A549 (cell line): Measurements from ENCODE around the gene MAGEB16. TPM values are rescaled to one million over a fixed set of nuclear protein-coding genes. Genes with fewer than 3 reads are reported as not detected.

Source experiments
- ATAC-seq, 2 experiments: fragments of 200-7000 bp in 1 of 2; fragments of >200 bp in 1 of 2; cut with Nextera tagmentation in 1 of 2; cut with Tn5 transposase in 1 of 2; 3 replicates each; pipeline versions ENCODE4 v1.8.0 to v1.9.1; 2018 to 2020; ENCODE audit warnings: mild to moderate bottlenecking in 1 of 2, moderate library complexity in 1 of 2
- CTCF ChIA-PET: fragments of 300-600 bp; sonication (Branson Sonifier 250); formaldehyde crosslinking; extraction: SDS; loops from one replicate; lab custom pipeline; 2021; ENCODE audit warnings: antibody characterized with exemption, inconsistent platforms; lab: Yijun Ruan, JAX
- POLR2A ChIA-PET: fragments of 350-600 bp; formaldehyde crosslinking; extraction: SDS; loops from one replicate; lab custom pipeline; 2021; ENCODE audit warnings: antibody characterized with exemption, inconsistent platforms; lab: Yijun Ruan, JAX
- DNase-seq, 2 experiments: peaks; one replicate each; pipeline versions ENCODE4 v3.0.0 to v3.0.0-alpha.2; 2011 to 2016; ENCODE audit warnings: low read depth in 1 of 2, low spot score in 1 of 2
- FAIRE-seq: peaks from 2 replicates; lab custom pipeline; 2011; peaks lifted over from hg19 to GRCh38; lab: Jason Lieb, UNC
- H3K27ac ChIP-seq, 2 experiments: fragments of >200 bp; sonication (Bioruptor Twin); formaldehyde crosslinking; 3 replicates each; pipeline ENCODE4 v1.5.1; 2016 to 2017
- H3K4me1 ChIP-seq: fragments of >200 bp; sonication (Bioruptor Twin); formaldehyde crosslinking; 3 replicates; pipeline ENCODE4 v1.6.1; 2016
- H3K4me2 ChIP-seq: fragments of >200 bp; sonication (Bioruptor Twin); formaldehyde crosslinking; 3 replicates; pipeline ENCODE4 v1.6.1; 2016
- H3K4me3 ChIP-seq: fragments of >200 bp; sonication (Bioruptor Twin); formaldehyde crosslinking; 3 replicates; pipeline ENCODE4 v1.5.1; 2016
- H3K9me3 ChIP-seq: fragments of >200 bp; sonication (Bioruptor Twin); formaldehyde crosslinking; 3 replicates; pipeline ENCODE4 v1.6.1; 2016
- ATOH8 ChIP-seq: fragments of 250-450 bp; sonication (Bioruptor Pico); IDR thresholded peaks from 2 replicates; pipeline ENCODE4 v1.5.0; 2020; ENCODE audit warnings: low read depth, mild to moderate bottlenecking, moderate library complexity
- EHMT2 ChIP-seq: fragments of 200-600 bp; sonication (generic); IDR thresholded peaks from 2 replicates; pipeline ENCODE4 v1.6.1; 2016; ENCODE audit warnings: antibody characterized with exemption, low read depth, mild to moderate bottlenecking, moderate library complexity
- ELK1 ChIP-seq: fragments of 150-350 bp; IDR thresholded peaks from 2 replicates; pipeline ENCODE4 v1.6.1; 2014; ENCODE audit warnings: low read depth, mild to moderate bottlenecking, low read length
- ESRRA ChIP-seq: fragments of 150-350 bp; IDR thresholded peaks from 2 replicates; pipeline ENCODE4 v1.6.1; 2014; ENCODE audit warnings: mild to moderate bottlenecking, low read length, borderline replicate concordance
- FOSL2 ChIP-seq, 2 experiments: fragments of 450-650 bp in 1 of 2; fragments of >200 bp in 1 of 2; sonication (Bioruptor Twin) in 1 of 2; formaldehyde crosslinking; IDR thresholded peaks; 2 replicates each; pipeline versions ENCODE4 v1.5.0 to v1.6.1; 2016 to 2020; ENCODE audit warnings: mild to moderate bottlenecking in 1 of 2, moderate library complexity in 1 of 2
- HES2 ChIP-seq: fragments of >200 bp; sonication (Bioruptor Twin); formaldehyde crosslinking; IDR thresholded peaks from 2 replicates; pipeline ENCODE4 v1.6.1; 2016
- HEYL ChIP-seq: fragments of 250-450 bp; sonication (Bioruptor Pico); IDR thresholded peaks from 2 replicates; pipeline ENCODE4 v1.8.0; 2021; ENCODE audit warnings: mild to moderate bottlenecking, moderate library complexity
- HOXA7 ChIP-seq: fragments of 250-450 bp; sonication (Bioruptor Pico); IDR thresholded peaks from 2 replicates; pipeline ENCODE4 v1.5.0; 2020; ENCODE audit warnings: mild to moderate bottlenecking, moderate library complexity
- HOXB13 ChIP-seq: fragments of 250-450 bp; sonication (Bioruptor Pico); IDR thresholded peaks from 2 replicates; pipeline ENCODE4 v1.5.0; 2020; ENCODE audit warnings: low read depth, mild to moderate bottlenecking, moderate library complexity
- JUNB ChIP-seq: fragments of >200 bp; sonication (Bioruptor Twin); formaldehyde crosslinking; IDR thresholded peaks from 2 replicates; pipeline ENCODE4 v1.6.1; 2016
- KDM5A ChIP-seq: fragments of 200-600 bp; sonication (generic); IDR thresholded peaks from 2 replicates; pipeline ENCODE4 v1.6.1; 2016; ENCODE audit warnings: antibody characterized with exemption, mild to moderate bottlenecking
- NFE2L2 ChIP-seq: fragments of 150-350 bp; conservative IDR thresholded peaks from 2 replicates; pipeline ENCODE4 v1.6.1; 2014; ENCODE audit warnings: low read length
- NPAS2 ChIP-seq: fragments of 250-450 bp; sonication (Bioruptor Pico); IDR thresholded peaks from 2 replicates; pipeline ENCODE4 v1.8.0; 2022; ENCODE audit warnings: mild to moderate bottlenecking, moderate library complexity, borderline replicate concordance
- PBX3 ChIP-seq: IDR thresholded peaks from 2 replicates; pipeline ENCODE4 v1.6.1; 2012
- PHF8 ChIP-seq: fragments of 200-600 bp; sonication (generic); IDR thresholded peaks from 2 replicates; pipeline ENCODE4 v1.6.1; 2016; ENCODE audit warnings: low read depth, mild to moderate bottlenecking, antibody characterized with exemption, moderate library complexity, borderline replicate concordance
- POLR2A ChIP-seq: IDR thresholded peaks from 2 replicates; pipeline ENCODE4 v1.6.1; 2012; ENCODE audit warnings: mild to moderate bottlenecking, low read length
- RAD21 ChIP-seq, 2 experiments: fragments of >200 bp in 1 of 2; sonication (Bioruptor Twin) in 1 of 2; formaldehyde crosslinking in 1 of 2; IDR thresholded peaks in 1 of 2; conservative IDR thresholded peaks in 1 of 2; 2 replicates in 1 of 2; 3 replicates in 1 of 2; pipeline ENCODE4 v1.6.1; 2012 to 2018; ENCODE audit warnings: inconsistent platforms in 1 of 2
- RCOR1 ChIP-seq: fragments of 150-350 bp; IDR thresholded peaks from 2 replicates; pipeline ENCODE4 v1.6.1; 2014; ENCODE audit warnings: antibody characterized with exemption, low read length, low read depth
- REST ChIP-seq: fragments of 200-600 bp; sonication (generic); IDR thresholded peaks from 2 replicates; pipeline ENCODE4 v1.6.1; 2016; ENCODE audit warnings: antibody characterized with exemption, mild to moderate bottlenecking, moderate library complexity
- SREBF2 ChIP-seq: fragments of 450-650 bp; IDR thresholded peaks from 2 replicates; pipeline ENCODE4 v1.6.1; 2014; ENCODE audit warnings: mild to moderate bottlenecking, moderate library complexity
- TFCP2L1 ChIP-seq: fragments of 250-450 bp; sonication (Bioruptor Pico); IDR thresholded peaks from 2 replicates; pipeline ENCODE4 v1.5.0; 2021; ENCODE audit warnings: mild to moderate bottlenecking
- TP53 ChIP-seq: fragments of 250-450 bp; sonication (Bioruptor Pico); IDR thresholded peaks from 2 replicates; pipeline ENCODE4 v1.5.0; 2021; ENCODE audit warnings: mild to moderate bottlenecking, moderate library complexity
- WGBS: methylation state at CpG from one replicate; pipeline ENCODE4 v1.1.6; 2017; ENCODE audit errors: missing lambda C conversion rate; 5-methylcytosine and 5-hydroxymethylcytosine counted together
- polyA plus RNA-seq, 4 experiments: library from polyadenylated mRNA; depleted of rRNA in 3 of 4; stranded (reverse); fragments of >200 nt; fragmentation: RNase III in 1 of 4; extraction: RNeasy Plus Mini Kit Qiagen cat#74134 plus additional on column Dnase treatment in 1 of 4; gene quantifications; 2 replicates in 3 of 4; 3 replicates in 1 of 4; pipeline ENCODE4 v1.2.3, GENCODE V29; 2011 to 2017

MAGEB16 gene
- polyA plus RNA-seq, 2 of the 4 experiments (the other 2 are of a cell fraction), result not detected

- Histone ChIP-seq H3K27ac (no peak overlapping the region), H3K9me3 (no peaks in the 10 kb centered on the region), H3K4me3 (no peak overlapping the region), H3K4me2 (no peak overlapping the region), H3K4me1 (no peaks in the 10 kb centered on the region)
- ChIA-PET CTCF (no interaction called here), POLR2A (no interaction called here)
- DNase-seq (no peak), FAIRE-seq (no peak), ATAC-seq (no peak)
- WGBS, result 12% methylated on average over 2 of the region's 2 CpGs
- no peak for TF ChIP-seq RAD21 (conservative IDR thresholded peaks at IDR 0.05 in 1 of 2, IDR thresholded peaks at IDR 0.05 in 1 of 2)
- TF ChIP-seq KDM5A, result no peak
- no peak for TF ChIP-seq TP53 (CRISPR knock-in tag)
- no peak for TF ChIP-seq PHF8
- TF ChIP-seq HOXA7 (CRISPR knock-in tag), result no peak
Observed at GRCh38 chrX:35786271-35786670, 11.9 kb upstream of the MAGEB16 start.

- no peak overlapping the region for H3K4me3 ChIP-seq
- TF ChIP-seq HOXB13 (CRISPR knock-in tag), result no peak
- TF ChIP-seq ELK1, result no peak
- no peak for TF ChIP-seq TP53 (CRISPR knock-in tag)
- TF ChIP-seq HOXA7 (CRISPR knock-in tag), result no peak
- TF ChIP-seq HEYL (CRISPR knock-in tag), result no peak
- TF ChIP-seq RCOR1, result no peak
- TF ChIP-seq FOSL2 (IDR thresholded peaks at IDR 0.05), result no peak
- no peak for TF ChIP-seq FOSL2 (CRISPR knock-in tag; IDR thresholded peaks at IDR 0.05)
- TF ChIP-seq REST, result no peak
- TF ChIP-seq PBX3, result no peak
- TF ChIP-seq HES2, result no peak
- no peak for TF ChIP-seq ESRRA
- TF ChIP-seq, all 56 proteins: peak for 0
- FAIRE-seq, result peak; percentile 36
- no peak overlapping the region for H3K27ac ChIP-seq
- no peak for ATAC-seq
- no peaks in the 10 kb centered on the region for H3K4me1 ChIP-seq
- DNase-seq, result no peak
- ChIA-PET CTCF (no interaction called here), POLR2A (no interaction called here)
- H3K4me2 ChIP-seq, result no peak overlapping the region
- 40% methylated on average over 2 of the region's 2 CpGs for WGBS
- H3K9me3 ChIP-seq, result no peaks in the 10 kb centered on the region
Observed at GRCh38 chrX:35787867-35788266, 10.3 kb upstream of the MAGEB16 start.

- TF ChIP-seq PBX3 (no peak), SREBF2 (no peak), TFCP2L1 (CRISPR knock-in tag) (no peak), EHMT2 (no peak), ATOH8 (CRISPR knock-in tag) (no peak), NPAS2 (CRISPR knock-in tag) (no peak), NFE2L2 (no peak), RCOR1 (no peak), TP53 (CRISPR knock-in tag) (no peak), HEYL (CRISPR knock-in tag) (no peak), POLR2A (no peak), JUNB (no peak)
- no peak for ATAC-seq
- Histone ChIP-seq H3K4me3 (no peak overlapping the region), H3K4me1 (no peaks in the 10 kb centered on the region), H3K9me3 (no peaks in the 10 kb centered on the region), H3K4me2 (no peak overlapping the region), H3K27ac (no peak overlapping the region)
- DNase-seq, result no peak
- FAIRE-seq, result no peak
- POLR2A ChIA-PET, result no interaction called here
- 26% methylated on average over 5 of the region's 5 CpGs for WGBS
- CTCF ChIA-PET, result no interaction called here
Observed at GRCh38 chrX:35800474-35800873, 2.3 kb downstream of the MAGEB16 start.
